Measurements from ENCODE around the gene SEZ6. TPM values are rescaled to one million over a fixed set of nuclear protein-coding genes. Genes with fewer than 3 reads are reported as not detected.

Gene SEZ6
- total and polyA plus RNA-seq, 2 donors (not counting 1 experiment from before 2014, with no cell fraction given), result not detected

DNA sequence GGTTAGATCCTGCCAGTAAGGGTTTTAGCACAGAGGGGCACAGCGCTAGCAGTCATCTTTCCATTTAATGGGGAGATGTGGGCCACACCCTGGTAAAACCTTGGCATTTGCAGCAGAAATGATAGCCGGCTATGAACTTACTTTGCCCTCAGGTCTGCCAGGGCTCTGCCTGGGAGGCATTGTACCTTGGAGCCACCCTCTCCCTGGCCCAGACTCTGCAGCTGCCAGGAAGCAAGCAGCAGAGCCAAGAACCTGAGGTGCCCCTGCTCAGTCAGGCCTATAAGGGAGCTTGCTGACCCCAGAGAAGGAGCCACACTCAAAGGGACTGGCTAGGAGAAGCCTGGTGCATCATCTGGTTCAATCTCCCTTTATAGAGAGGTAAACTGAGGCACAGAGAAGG is 30.8 kb downstream of the SEZ6 start:
- Histone ChIP-seq H2AFZ (ENCODE audit: low read length) (no peak overlapping the region), H3K9me3 (ENCODE audit: control insufficient read depth, insufficient read depth, low read depth, low read length) (no peaks in the 10 kb centered on the region), H3K27me3 (ENCODE audit: control insufficient read depth, insufficient read depth, low read length) (peaks cover 32% of the 10 kb centered on the region), H3K9ac (ENCODE audit: insufficient read depth, low read length) (no peak overlapping the region), H4K20me1 (ENCODE audit: control insufficient read depth, extremely low read depth, insufficient read depth, low read length) (no peaks in the 10 kb centered on the region), H3K79me2 (ENCODE audit: control insufficient read depth, insufficient read depth, low read length) (no peaks in the 10 kb centered on the region), H3K4me3 (replicated peaks in 1 of 4; ENCODE audit: control extremely low read depth in 1 of 4, insufficient read depth in 1 of 4, low read depth in 3 of 4, low read length in 4 of 4) (no peak overlapping the region), H3K36me3 (ENCODE audit: control insufficient read depth, insufficient read depth, low read length) (no peaks in the 10 kb centered on the region), H3K4me2 (ENCODE audit: extremely low read depth, insufficient read depth, low read length) (no peak overlapping the region), H3K4me1 (ENCODE audit: control insufficient read depth, extremely low read depth, insufficient read depth, low read length) (no peaks in the 10 kb centered on the region), H3K27ac (ENCODE audit: insufficient read depth, low read length) (no peak overlapping the region)
- no peak for DNase-seq (ENCODE audit: low read depth in 2 of 2)
- TF ChIP-seq, protein P1, sequence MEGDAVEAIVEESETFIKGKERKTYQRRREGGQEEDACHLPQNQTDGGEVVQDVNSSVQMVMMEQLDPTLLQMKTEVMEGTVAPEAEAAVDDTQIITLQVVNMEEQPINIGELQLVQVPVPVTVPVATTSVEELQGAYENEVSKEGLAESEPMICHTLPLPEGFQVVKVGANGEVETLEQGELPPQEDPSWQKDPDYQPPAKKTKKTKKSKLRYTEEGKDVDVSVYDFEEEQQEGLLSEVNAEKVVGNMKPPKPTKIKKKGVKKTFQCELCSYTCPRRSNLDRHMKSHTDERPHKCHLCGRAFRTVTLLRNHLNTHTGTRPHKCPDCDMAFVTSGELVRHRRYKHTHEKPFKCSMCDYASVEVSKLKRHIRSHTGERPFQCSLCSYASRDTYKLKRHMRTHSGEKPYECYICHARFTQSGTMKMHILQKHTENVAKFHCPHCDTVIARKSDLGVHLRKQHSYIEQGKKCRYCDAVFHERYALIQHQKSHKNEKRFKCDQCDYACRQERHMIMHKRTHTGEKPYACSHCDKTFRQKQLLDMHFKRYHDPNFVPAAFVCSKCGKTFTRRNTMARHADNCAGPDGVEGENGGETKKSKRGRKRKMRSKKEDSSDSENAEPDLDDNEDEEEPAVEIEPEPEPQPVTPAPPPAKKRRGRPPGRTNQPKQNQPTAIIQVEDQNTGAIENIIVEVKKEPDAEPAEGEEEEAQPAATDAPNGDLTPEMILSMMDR (conservative IDR thresholded peaks at IDR 0.05 in 1 of 2, IDR thresholded peaks at IDR 0.05 in 1 of 2; ENCODE audit: low read depth in 1 of 2, low read length in 2 of 2), result no peak
- no peak for TF ChIP-seq EZH2 (IDR thresholded peaks at IDR 0.05; ENCODE audit: low read length, missing control alignments)

DNA sequence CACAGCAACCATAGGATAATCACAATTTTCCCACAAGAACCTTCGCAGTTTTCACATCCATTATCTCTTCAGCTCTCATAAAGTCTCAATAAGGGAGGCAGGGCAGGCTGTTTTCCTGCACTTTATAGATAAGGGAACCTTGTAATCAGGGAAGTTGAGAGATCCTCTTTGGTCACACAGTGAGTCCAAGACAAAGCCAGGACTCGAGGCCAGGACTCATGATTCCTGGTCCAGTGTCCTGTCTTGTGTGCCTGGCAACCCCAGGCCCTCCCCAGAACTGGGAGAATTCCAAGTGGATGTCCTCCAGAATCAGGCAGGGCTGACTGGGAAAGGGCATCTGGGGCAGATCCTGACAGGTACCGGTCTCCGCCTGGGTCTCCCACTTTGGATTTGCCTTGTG is 31.4 kb downstream of the SEZ6 start:
- TF ChIP-seq, protein P1 (conservative IDR thresholded peaks at IDR 0.05 in 1 of 2, IDR thresholded peaks at IDR 0.05 in 1 of 2; ENCODE audit: low read depth in 1 of 2, low read length in 2 of 2), result no peak
- no peak for TF ChIP-seq EZH2 (IDR thresholded peaks at IDR 0.05; ENCODE audit: low read length, missing control alignments)
- DNase-seq (ENCODE audit: low read depth in 2 of 2), result no peak
- H3K27me3 ChIP-seq (ENCODE audit: control insufficient read depth, insufficient read depth, low read length), result peaks cover 32% of the 10 kb centered on the region
- H3K36me3 ChIP-seq (ENCODE audit: control insufficient read depth, insufficient read depth, low read length), result no peaks in the 10 kb centered on the region
- H4K20me1 ChIP-seq (ENCODE audit: control insufficient read depth, extremely low read depth, insufficient read depth, low read length), result no peaks in the 10 kb centered on the region
- H3K4me2 ChIP-seq (ENCODE audit: extremely low read depth, insufficient read depth, low read length), result no peak overlapping the region
- H3K9ac ChIP-seq (ENCODE audit: insufficient read depth, low read length), result no peak overlapping the region
- no peaks in the 10 kb centered on the region for H3K4me1 ChIP-seq (ENCODE audit: control insufficient read depth, extremely low read depth, insufficient read depth, low read length)
- no peaks in the 10 kb centered on the region for H3K79me2 ChIP-seq (ENCODE audit: control insufficient read depth, insufficient read depth, low read length)
- H3K4me3 ChIP-seq (replicated peaks in 1 of 4; ENCODE audit: control extremely low read depth in 1 of 4, insufficient read depth in 1 of 4, low read depth in 3 of 4, low read length in 4 of 4), result no peak overlapping the region
- H2AFZ ChIP-seq (ENCODE audit: low read length), result no peak overlapping the region
- H3K9me3 ChIP-seq (ENCODE audit: control insufficient read depth, insufficient read depth, low read depth, low read length), result no peaks in the 10 kb centered on the region
- H3K27ac ChIP-seq (ENCODE audit: insufficient read depth, low read length), result no peak overlapping the region

DNA sequence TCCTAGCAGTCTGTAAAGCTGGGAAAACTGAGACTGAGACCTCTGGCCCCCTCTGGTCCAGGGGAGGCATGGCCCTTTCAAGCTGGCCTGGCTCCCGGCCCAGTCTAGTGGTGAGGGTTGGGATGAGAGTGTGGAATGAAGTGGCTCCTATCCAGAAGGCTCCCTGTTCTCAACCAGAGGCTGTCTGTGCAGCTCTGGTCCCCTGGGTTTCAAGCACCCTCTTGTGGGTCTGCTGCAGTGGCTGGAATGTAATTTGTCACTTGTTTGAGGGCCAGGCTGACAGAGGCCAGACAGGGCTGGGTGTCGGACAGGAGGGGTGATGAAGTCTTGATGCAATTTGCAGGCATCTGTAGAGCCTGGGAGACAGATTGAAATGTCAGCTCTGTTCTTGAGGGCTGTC is 32.4 kb downstream of the SEZ6 start:
- Histone ChIP-seq H3K4me1 (ENCODE audit: control insufficient read depth, extremely low read depth, insufficient read depth, low read length) (no peaks in the 10 kb centered on the region), H3K4me2 (ENCODE audit: extremely low read depth, insufficient read depth, low read length) (no peak overlapping the region), H4K20me1 (ENCODE audit: control insufficient read depth, extremely low read depth, insufficient read depth, low read length) (no peaks in the 10 kb centered on the region), H3K27me3 (ENCODE audit: control insufficient read depth, insufficient read depth, low read length) (peaks cover 29% of the 10 kb centered on the region), H3K79me2 (ENCODE audit: control insufficient read depth, insufficient read depth, low read length) (no peaks in the 10 kb centered on the region), H3K9me3 (ENCODE audit: control insufficient read depth, insufficient read depth, low read depth, low read length) (no peaks in the 10 kb centered on the region), H3K4me3 (replicated peaks in 1 of 4; ENCODE audit: control extremely low read depth in 1 of 4, insufficient read depth in 1 of 4, low read depth in 3 of 4, low read length in 4 of 4) (no peak overlapping the region), H2AFZ (ENCODE audit: low read length) (no peak overlapping the region), H3K27ac (ENCODE audit: insufficient read depth, low read length) (no peak overlapping the region), H3K36me3 (ENCODE audit: control insufficient read depth, insufficient read depth, low read length) (no peaks in the 10 kb centered on the region), H3K9ac (ENCODE audit: insufficient read depth, low read length) (no peak overlapping the region)
- peak; percentile 33 to 79 for DNase-seq (ENCODE audit: low read depth in 2 of 2)
- peak; percentile 14 for TF ChIP-seq EZH2 (IDR thresholded peaks at IDR 0.05; ENCODE audit: low read length, missing control alignments)
- TF ChIP-seq, protein P1 (conservative IDR thresholded peaks at IDR 0.05 in 1 of 2, IDR thresholded peaks at IDR 0.05 in 1 of 2; ENCODE audit: low read depth in 1 of 2, low read length in 2 of 2), result no peak
